Left ventricle myocardium superior (tissue), 1 donor: ENCODE results near the gene TXNDC17. TPM values are rescaled to one million over a fixed set of nuclear protein-coding genes. Genes with fewer than 3 reads are reported as not detected.
"Not testable (repeated sequence)": the region's sequence is repeated elsewhere in the genome, so short reads cannot be mapped to it uniquely, and the experiment has no call there.

Source experiments
- ATAC-seq: fragments of 200-7000 bp; cut with Tn5 transposase; one replicate; pipeline ENCODE4 v1.9.1; 2020; ENCODE audit warnings: mild to moderate bottlenecking, moderate library complexity
- DNase-seq: peaks from one replicate; pipeline ENCODE4 v3.0.0-alpha.2; 2020
- intact Hi-C: fragments of 100-400 bp; cut with micrococcal nuclease; formaldehyde crosslinking; loops from one replicate; pipeline ENCODE4 v1.11.0; 2022
- total RNA-seq: library from RNA; stranded (reverse); fragmentation: NEBNext Ultra II Directional; extraction: Animal tissue kit (Norgen Biotek cat#: 25700); gene quantifications from one replicate; pipeline ENCODE4 v1.2.1, GENCODE V29; 2021
- donor health status: DM: no; HTN: yes; CAD: no; lungs with severe emphysema.

Gene TXNDC17
- total RNA-seq, 1 donor from 2014 or later = 47.2 TPM

- ATAC-seq (no peak), DNase-seq (no peak)
- intact Hi-C loops = no loop called here
Observed at GRCh38 chr17:6657633-6658287, 16.9 kb downstream of the TXNDC17 start.

GRCh38 chr17:6658411-6658810 lies 17.6 kb downstream of the TXNDC17 start:
- ATAC-seq, DNase-seq, intact Hi-C loops: not testable (repeated sequence)

- ATAC-seq (peak; percentile 13), DNase-seq (no peak)
- intact Hi-C loops = no loop called here
Observed at GRCh38 chr17:6660101-6660500, 19.2 kb downstream of the TXNDC17 start.

- no peak for DNase-seq
- peak; percentile 42 for ATAC-seq
- intact Hi-C loops = no loop called here
Observed at GRCh38 chr17:6660805-6661463, 20.1 kb downstream of the TXNDC17 start.

- no peak for DNase-seq
- no peak for ATAC-seq
- intact Hi-C loops = no loop called here
Observed at GRCh38 chr17:6661464-6661848, 20.6 kb downstream of the TXNDC17 start.

- DNase-seq, ATAC-seq, intact Hi-C loops: not testable (repeated sequence)
Observed at GRCh38 chr17:6663200-6663599, 22.3 kb downstream of the TXNDC17 start.

GRCh38 chr17:6666077-6666521 lies 25.2 kb downstream of the TXNDC17 start:
- intact Hi-C loops = no loop called here
- DNase-seq (peak; percentile 68), ATAC-seq (peak; percentile 93)

- intact Hi-C loops = no loop called here
- ATAC-seq (no peak), DNase-seq (no peak)
Observed at GRCh38 chr17:6666557-6666956, 25.7 kb downstream of the TXNDC17 start.

- intact Hi-C loops = no loop called here
- ATAC-seq = no peak
- no peak for DNase-seq
Observed at GRCh38 chr17:6667516-6667915, 26.7 kb downstream of the TXNDC17 start.

GRCh38 chr17:6668219-6668618 lies 27.4 kb downstream of the TXNDC17 start:
- DNase-seq = no peak
- ATAC-seq = no peak
- intact Hi-C loops = no loop called here

GRCh38 chr17:6668727-6669425 lies 28.0 kb downstream of the TXNDC17 start:
- ATAC-seq = no peak
- DNase-seq = no peak
- intact Hi-C loops = no loop called here

GRCh38 chr17:6669479-6670212 lies 28.8 kb downstream of the TXNDC17 start:
- no peak for DNase-seq
- intact Hi-C loops = no loop called here
- ATAC-seq = no peak

- intact Hi-C loops = no loop called here
- ATAC-seq (no peak), DNase-seq (no peak)
Observed at GRCh38 chr17:6670571-6670970, 29.7 kb downstream of the TXNDC17 start.

- ATAC-seq (no peak), DNase-seq (no peak)
- intact Hi-C loops = no loop called here
Observed at GRCh38 chr17:6670999-6671398, 30.1 kb downstream of the TXNDC17 start.

- no peak for DNase-seq
- intact Hi-C loops = no loop called here
- ATAC-seq = no peak
Observed at GRCh38 chr17:6671431-6671830, 30.6 kb downstream of the TXNDC17 start.

GRCh38 chr17:6674586-6674985 lies 33.7 kb downstream of the TXNDC17 start:
- intact Hi-C loops = no loop called here
- ATAC-seq (no peak), DNase-seq (no peak)

- ATAC-seq (no peak), DNase-seq (no peak)
- intact Hi-C loops = no loop called here
Observed at GRCh38 chr17:6675201-6675825, 34.5 kb downstream of the TXNDC17 start.

- DNase-seq (no peak), ATAC-seq (no peak)
- intact Hi-C loops = no loop called here
Observed at GRCh38 chr17:6676802-6677157, 35.9 kb downstream of the TXNDC17 start.

GRCh38 chr17:6677158-6677831 lies 36.4 kb downstream of the TXNDC17 start:
- intact Hi-C loops = no loop called here
- no peak for DNase-seq
- no peak for ATAC-seq
